HCT116 (cell line): ENCODE measurements around the gene HK3.

ENCODE experiments used
- CEBPB ChIP-seq: IDR thresholded peaks from 2 replicates; pipeline ENCODE4 v1.6.1; 2012; ENCODE audit warnings: low read depth
- CTCF ChIP-seq, 3 experiments: fragments of 200-600 bp in 1 of 3; sonication (generic) in 1 of 3; IDR thresholded peaks in 2 of 3; conservative IDR thresholded peaks in 1 of 3; 2 replicates each; pipeline ENCODE4 v1.5.1; 2012 to 2017; ENCODE audit warnings: low read depth in 2 of 3, low read length in 2 of 3, antibody characterized with exemption in 1 of 3, borderline replicate concordance in 1 of 3, control low read depth in 1 of 3, mild to moderate bottlenecking in 1 of 3, mixed read lengths in 1 of 3, mixed run types in 1 of 3, moderate library complexity in 1 of 3; ENCODE audit not compliant: insufficient read depth in 1 of 3
- EZH2 ChIP-seq: fragments of 200-600 bp; sonication (generic); IDR thresholded peaks from 2 replicates; pipeline ENCODE4 v1.6.1; 2017; ENCODE audit warnings: antibody characterized with exemption, mixed run types
- EZH2phosphoT487 ChIP-seq: fragments of 200-600 bp; IDR thresholded peaks from 2 replicates; pipeline ENCODE4 v1.6.1; 2018; ENCODE audit warnings: antibody characterized with exemption, borderline replicate concordance
- POLR2A ChIP-seq: IDR thresholded peaks from 2 replicates; pipeline ENCODE4 v1.7.0; 2011; ENCODE audit warnings: borderline replicate concordance; ENCODE audit not compliant: insufficient read depth, insufficient read length; ENCODE audit errors: extremely low read depth
- POLR2AphosphoS5 ChIP-seq: IDR thresholded peaks from 2 replicates; pipeline ENCODE4 v1.6.1; 2011; ENCODE audit warnings: mild to moderate bottlenecking, low read depth, low read length, moderate library complexity
- RAD21 ChIP-seq: IDR thresholded peaks from 2 replicates; pipeline ENCODE4 v1.6.1; 2012; ENCODE audit warnings: low read depth, mild to moderate bottlenecking
- SIN3A ChIP-seq: IDR thresholded peaks from 2 replicates; pipeline ENCODE4 v1.6.1; 2012; ENCODE audit warnings: low read depth
- YY1 ChIP-seq: IDR thresholded peaks from 2 replicates; pipeline ENCODE4 v1.6.1; 2011; ENCODE audit warnings: low read length, low read depth, moderate library complexity, mild to moderate bottlenecking; ENCODE audit not compliant: insufficient replicate concordance; ENCODE audit errors: extremely low read depth
- ZFX ChIP-seq: fragments of 450-650 bp; IDR thresholded peaks from 2 replicates; pipeline ENCODE4 v1.6.1; 2017
- ZNF274 ChIP-seq: fragments of 200-500 bp; sonication (Bioruptor generic); IDR thresholded peaks from 2 replicates; pipeline ENCODE4 v1.6.1; 2014; ENCODE audit warnings: mild to moderate bottlenecking, low read depth, low read length, inconsistent platforms

- TF ChIP-seq CTCF (IDR thresholded peaks at IDR 0.05 in 2 of 3, conservative IDR thresholded peaks at IDR 0.05 in 1 of 3; ENCODE audit: borderline replicate concordance in 1 of 3, insufficient read depth in 1 of 3, low read depth in 2 of 3, low read length in 2 of 3) = no peak
- no peak for TF ChIP-seq ZFX
- no peak for TF ChIP-seq RAD21
- no peak for TF ChIP-seq EZH2phosphoT487
- no peak for TF ChIP-seq SIN3A
- TF ChIP-seq POLR2AphosphoS5 = no peak
- no peak for TF ChIP-seq ZNF274
- TF ChIP-seq EZH2 = no peak
- no peak for TF ChIP-seq CEBPB
- no peak for TF ChIP-seq YY1
- TF ChIP-seq POLR2A = no peak
These were observed 3.1 kb upstream of the HK3 start for GRCh38 chr5:176902102-176902814.
